Suprapubic skin (tissue), 3 donors: Measurements from ENCODE around the gene PXK.

Experiments
- CTCF ChIP-seq, 2 donors: fragments of 200-600 bp in 1 of 2; fragments of 450-650 bp in 1 of 2; sonication (generic) in 1 of 2; IDR thresholded peaks; one replicate each; pipeline ENCODE4 v1.5.1; 2016 to 2019; ENCODE audit warnings: antibody characterized with exemption in 2 of 2, mild to moderate bottlenecking in 1 of 2, moderate library complexity in 1 of 2
- POLR2AphosphoS5 ChIP-seq, 3 donors: sonication (generic); formaldehyde crosslinking; IDR thresholded peaks; one replicate each; pipeline ENCODE4 v1.6.1; 2017; ENCODE audit warnings: antibody characterized with exemption in 3 of 3

DNA sequence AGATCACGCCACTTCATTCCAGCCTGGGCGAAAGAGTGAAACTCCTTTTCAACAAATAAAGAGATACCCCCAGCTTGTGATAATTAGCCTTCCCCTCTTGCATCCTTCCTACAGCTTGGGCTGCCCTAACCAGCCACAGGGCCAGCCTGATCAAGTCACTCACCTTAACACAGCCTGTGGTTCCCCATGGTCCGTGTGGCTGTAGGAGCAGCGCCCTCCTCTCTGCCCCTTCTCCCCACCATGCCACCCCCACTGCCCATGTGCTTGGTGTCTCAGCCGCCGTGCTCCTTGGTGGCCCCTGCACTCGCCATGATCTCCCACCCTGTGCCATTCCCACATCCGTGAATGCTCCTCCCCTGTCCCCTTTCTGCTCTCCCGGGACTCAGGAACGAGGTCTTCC, 39.8 kb upstream of the PXK start:
- TF ChIP-seq CTCF (IDR thresholded peaks at IDR 0.05) (no peak), POLR2AphosphoS5 (IDR thresholded peaks at IDR 0.05) (no peak)
